CD1c-positive myeloid dendritic cell (primary cell): ENCODE measurements around the gene ALKBH4.
"Not testable (repeated sequence)": the region's sequence is repeated elsewhere in the genome, so short reads cannot be mapped to it uniquely, and the experiment has no call there.

Experiments
- DNase-seq: peaks from one replicate; pipeline ENCODE4 v3.0.0-alpha.2; 2016; ENCODE audit errors: extremely low spot score

Gene ALKBH4

DNA sequence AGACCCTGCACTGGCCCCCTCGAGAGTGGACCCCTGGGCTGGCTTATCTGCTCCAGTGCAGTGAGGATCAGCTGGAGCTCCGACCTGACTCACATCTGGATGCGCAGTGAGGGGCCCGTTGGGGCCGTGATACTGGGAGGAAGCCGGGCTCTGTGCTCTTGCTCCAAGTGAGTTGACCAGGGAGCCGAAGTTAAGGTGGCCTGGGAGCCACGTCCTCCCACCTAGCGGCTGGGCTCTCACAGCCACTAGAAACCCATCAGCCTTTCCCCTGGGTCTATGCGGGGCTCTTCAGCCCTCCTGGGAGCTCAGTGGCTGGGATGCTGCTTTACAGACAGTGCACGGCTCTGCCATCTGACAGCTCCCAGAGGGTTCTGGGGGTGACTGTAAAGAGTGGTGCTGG, 9.1 kb downstream of the ALKBH4 start:
- no peak for DNase-seq

DNA sequence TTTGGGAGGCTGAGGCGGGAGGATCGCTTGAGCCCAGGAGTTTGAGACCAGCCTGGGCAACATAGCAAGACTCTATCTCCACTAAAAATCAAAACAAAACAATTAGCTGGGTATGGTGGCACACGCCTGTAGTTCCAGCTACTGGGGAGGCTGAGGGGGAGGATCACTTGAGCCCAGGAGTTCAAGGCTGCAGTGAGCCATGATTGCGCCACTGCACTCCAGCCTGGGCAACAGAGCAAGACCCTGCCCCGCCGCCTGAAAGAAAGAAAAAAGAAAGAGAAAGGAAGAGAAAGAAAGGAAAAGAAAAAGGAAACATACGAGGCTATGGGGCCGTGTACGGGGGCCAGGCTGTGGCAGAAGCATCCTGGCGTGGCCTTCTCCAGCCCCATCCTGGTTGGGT, 9.7 kb downstream of the ALKBH4 start:
- DNase-seq = not testable (repeated sequence)

DNA sequence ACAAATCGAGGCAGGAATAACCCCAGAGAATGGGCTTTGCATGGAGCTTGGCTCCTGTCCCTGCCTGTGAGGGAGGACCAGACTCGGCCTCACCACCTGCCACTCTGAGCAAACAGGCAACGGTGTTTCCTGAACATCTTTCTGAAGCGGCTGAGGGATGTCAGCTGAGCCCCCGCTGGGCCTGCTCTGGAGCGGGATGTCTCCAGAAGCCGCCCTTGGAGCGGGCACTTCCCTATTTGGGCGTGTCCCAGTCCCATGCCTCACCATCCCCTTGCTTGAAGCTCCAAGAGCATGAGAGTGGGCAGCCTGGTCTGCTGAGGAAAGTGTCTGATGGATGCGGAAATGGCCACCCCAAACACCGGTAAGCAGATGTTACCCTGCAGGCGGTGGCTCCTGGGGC, 10.2 kb downstream of the ALKBH4 start:
- DNase-seq = no peak

DNA sequence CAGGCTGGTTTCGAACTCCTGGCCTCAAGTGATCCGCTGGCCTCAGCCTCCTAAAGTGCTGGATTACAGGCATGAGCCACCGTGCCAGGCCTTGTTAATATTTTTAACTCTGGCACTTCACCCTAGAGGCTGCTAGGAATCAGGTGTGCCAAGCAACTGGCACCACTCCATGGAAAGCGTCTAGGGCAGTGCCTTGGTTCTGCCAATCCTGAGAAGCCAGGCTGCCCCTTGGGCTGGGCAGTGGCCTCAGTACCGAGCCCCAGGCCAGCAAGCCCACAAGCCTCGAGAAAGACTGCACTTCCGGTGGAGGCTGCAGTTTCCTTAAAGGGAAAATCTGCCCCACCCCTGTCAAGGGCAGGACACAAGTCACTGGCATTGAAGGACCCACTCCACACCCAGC, 11.3 kb downstream of the ALKBH4 start:
- no peak for DNase-seq

- no peak for DNase-seq
Measured at GRCh38 chr7:102452451-102452850, 12.2 kb downstream of the ALKBH4 start.

- no peak for DNase-seq
Measured at GRCh38 chr7:102451371-102452054, 13.2 kb downstream of the ALKBH4 start.

DNA sequence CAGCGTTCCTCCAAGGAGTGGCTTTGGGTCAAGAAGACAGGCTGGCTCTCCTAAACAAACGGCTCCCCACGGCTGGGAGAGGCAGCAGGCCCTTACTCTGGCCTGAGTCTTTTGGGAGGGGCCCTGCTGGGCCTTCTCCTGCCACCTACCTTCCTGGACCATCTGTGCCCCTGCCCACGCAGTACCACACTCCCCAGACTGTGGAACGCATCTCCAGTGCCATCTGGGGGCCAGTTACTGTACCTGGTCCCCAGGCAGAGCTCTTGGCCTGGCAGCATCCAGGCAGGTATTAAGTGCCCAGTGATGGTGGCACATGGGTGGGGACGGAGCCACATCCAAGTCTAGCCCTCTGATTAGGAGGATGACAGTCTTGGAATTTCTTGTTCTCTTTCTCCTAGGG, 14.4 kb downstream of the ALKBH4 start:
- DNase-seq = peak; percentile 47

GRCh38 chr7:102449136-102449535, 15.5 kb downstream of the ALKBH4 start:
- DNase-seq = no peak

DNA sequence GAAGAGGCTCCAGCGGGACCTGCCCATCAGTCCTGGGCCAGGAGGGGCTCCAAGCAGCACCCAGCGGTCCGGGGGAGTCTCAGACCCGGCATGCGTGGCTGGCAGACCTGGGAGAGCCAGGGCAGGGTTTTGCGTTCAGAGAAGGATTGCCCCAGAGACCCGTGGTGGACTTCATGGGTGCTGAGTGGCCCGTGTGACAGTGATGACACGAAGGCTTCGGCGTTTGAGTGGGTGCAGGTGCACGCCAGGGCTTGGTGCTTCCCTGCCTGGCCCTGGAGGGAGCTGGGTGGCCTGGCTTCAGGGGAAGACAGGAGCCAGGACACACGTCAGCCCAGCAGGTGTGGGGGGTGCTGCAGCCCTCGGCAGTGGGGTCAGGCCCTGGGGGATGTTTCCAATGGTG, 17.4 kb downstream of the ALKBH4 start:
- no peak for DNase-seq

GRCh38 chr7:102446387-102447156, 18.1 kb downstream of the ALKBH4 start:
- DNase-seq = no peak

DNA sequence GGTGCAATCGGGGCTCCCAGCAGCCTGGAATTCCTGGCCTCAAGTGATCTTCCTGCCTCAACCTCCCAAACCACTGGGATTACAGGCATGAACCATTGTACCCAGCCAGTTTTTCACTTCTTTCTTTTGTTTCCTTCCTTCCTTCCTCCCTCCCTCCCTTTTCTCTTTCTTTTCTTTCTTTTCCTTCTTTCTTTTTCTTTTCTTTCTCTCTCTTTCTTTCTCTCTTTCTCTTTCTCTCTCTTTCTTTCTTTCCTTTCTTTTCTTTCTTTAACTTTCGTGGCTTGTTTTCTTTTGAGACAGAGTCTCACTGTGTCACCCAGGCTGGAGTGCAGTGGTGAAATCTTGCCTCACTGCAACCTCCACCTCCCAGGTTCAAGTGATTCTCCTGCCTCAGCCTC, 19.0 kb downstream of the ALKBH4 start:
- DNase-seq = no peak

DNA sequence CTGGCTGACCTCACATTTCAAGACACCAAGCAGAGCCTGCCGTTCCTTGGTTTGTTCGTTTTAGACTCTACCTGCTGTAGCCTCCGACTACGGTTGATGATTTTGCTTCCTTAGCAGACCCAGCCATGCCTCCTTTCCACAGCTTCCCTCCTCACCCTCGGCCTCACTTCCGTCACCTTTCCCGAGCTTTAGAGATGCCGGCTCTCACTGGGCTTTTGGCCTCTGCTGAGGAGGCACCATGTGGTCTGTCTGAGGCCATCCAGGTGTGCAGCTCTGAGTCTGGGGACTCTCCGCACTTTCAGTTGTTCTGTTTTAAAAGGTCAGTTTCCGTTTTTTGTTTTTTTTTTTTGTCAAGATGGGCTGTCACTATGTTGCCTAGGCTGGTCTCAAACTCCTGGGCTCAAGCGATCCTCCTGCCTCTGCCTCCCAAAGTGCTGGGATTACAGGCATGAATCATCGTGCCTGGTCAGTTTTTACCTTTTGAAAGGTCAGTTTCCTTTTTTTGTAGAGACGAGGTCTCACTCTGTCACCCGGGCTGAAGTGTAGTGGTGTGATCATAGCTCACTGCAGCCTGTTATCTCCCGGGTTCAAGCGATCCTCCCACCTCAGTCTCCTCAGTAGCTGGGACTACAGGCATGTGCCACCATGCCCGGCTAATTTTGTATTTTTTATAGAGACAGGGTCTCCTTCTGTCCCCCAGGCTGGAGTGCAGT, 19.5 kb downstream of the ALKBH4 start:
- DNase-seq = no peak

DNA sequence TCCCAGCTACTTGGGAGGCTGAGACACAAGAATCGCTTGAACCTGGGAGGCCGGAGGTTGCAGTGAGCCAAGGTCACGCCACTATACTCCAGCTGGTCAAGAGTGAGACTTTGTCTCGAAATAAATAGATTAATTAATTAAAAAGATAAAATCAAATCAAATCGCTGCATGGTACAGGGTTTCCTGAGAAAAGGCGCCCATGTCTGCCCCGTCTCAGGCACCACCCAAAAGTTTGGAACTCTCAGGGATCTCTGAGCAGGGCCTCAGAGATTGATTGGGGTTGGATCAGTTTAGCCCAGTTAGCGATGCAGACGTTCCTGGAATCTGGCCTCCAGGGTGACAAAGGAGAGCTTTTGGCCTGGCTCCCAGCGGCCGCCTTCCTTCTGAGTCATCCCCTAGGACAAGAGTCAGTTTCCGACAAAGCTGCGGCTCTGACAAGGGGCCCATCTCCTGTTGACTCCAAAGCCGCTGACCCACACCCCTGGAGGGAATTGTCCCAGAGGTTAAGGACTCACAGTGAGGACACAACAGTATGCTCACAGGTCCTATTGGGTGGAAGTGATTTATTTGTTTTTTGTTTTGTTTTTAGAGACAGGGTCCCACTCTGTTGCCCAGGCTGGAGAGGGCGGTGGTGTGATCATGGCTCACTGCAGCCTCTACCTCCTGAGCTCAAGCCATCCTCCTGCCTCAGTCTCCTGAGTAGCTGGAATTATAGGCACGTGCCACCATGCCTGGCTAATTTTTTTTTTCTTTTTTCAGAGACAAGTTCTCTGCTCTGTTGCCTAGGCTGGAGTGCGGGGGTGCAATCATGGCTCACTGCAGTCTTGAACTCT, 24.5 kb downstream of the ALKBH4 start:
- DNase-seq = no peak

DNA sequence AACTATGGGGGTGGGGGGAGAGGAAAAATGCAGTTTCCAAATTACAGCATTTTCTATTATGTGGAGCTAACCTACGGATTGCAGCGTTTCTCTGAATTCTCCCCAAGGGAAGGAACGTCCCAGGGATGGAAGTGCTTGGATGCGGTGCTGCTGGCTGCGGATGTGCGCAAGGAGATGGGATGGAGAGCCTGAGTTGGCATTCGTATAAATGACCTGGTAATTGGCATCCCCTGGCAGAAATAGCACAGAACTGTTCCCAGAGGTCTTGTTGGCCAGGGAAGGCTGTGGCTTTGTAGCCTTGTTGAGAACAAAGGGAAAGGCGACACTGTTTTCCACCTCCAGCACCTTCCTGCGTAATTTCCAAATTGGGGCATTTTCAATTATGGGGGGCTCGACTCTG, 28.5 kb downstream of the ALKBH4 start:
- DNase-seq = no peak

- no peak for DNase-seq
Measured at GRCh38 chr7:102434039-102434486, 30.6 kb downstream of the ALKBH4 start.

DNA sequence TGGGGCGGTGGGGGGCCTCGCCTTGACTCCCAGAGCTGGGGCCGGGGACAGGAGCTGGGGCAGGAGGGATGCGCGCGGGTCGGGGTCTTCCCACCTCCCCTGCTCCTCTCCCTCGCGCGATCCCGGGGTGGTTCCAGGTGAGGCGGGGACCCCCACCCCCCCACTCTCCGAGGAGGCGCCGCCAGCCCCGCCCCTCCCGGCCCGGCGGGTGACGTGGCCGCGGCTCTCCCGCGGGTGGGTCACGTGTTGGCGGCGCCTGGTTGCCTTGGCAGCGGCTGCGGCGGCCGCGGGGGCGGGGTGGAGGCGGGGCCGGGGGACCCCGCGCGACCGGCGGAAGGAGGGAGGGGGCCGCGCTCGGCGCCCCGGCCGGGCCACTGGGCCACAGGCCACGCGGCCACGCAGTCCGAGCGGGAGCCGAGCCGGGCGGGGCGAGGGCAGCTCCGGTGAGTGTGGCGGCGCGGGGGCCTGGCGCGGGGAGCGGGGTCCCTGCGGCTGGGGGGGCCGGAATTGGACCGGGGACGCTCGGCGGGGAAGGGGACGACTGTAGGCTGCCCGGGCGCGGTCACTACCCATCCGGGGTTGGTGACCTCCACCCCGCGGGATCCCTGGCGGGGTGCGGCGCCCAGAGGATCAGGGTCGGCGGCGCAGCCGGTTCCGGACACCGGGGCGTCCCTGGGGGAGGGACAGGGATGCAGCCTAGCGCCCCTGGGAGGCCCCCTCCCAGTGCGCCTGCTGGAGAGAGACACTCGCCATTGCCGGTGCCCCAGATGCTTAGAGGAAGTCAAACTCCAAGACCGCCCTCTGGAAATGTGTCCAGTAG, 31.2 kb downstream of the ALKBH4 start, which contains the start of gene ORAI2:
Gene ORAI2, plus strand, starts transcription at position 357 of the 820 bp plus-strand sequence. CDS start 5,382 bp downstream, outside the sequence.
- peak; percentile 85 for DNase-seq

GRCh38 chr7:102432442-102433218, 32.0 kb downstream of the ALKBH4 start:
- DNase-seq = no peak

DNA sequence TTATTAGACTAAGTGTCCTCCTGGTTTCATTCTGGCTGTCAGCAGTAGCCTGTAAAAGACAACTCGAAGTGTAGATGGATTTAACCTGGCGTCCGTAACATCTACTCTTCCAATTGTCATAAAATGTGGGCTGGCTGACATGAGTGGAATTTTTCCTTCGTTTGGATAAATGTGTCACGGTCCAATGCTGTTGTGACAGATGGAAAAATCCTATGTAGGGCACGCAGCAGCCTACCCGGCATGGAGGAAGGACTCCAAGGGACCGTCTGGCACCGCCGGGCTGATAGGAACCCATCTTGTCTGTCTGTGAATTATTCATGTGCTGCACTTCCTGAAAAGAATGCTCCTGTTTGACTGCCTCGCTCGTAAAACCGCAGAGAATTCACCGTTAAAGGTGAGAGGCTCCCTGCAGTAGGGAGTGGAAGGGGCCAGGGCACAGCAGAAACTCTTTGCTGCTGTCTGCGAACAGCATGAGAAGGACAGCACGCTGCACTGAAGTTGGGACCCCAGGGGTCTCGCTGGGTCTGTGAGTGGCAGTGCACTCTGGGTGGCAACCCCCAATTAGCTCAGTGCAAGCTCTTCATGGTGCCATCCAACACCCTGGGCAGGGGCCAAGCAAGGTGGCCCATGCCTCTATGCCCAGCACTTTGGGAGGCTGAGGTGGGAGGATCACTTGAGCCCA, 32.9 kb downstream of the ALKBH4 start:
- DNase-seq = peak; percentile 59

GRCh38 chr7:102429141-102429899, 35.3 kb downstream of the ALKBH4 start:
- no peak for DNase-seq
